ENCODE results near the gene AMDHD1. TPM values are rescaled to one million over a fixed set of nuclear protein-coding genes. Genes with fewer than 3 reads are reported as not detected.

Gene AMDHD1
- total and polyA plus RNA-seq, 2 of the 8 experiments (the other 6 are each of a cell fraction or from before 2014, with no cell fraction given) = 0.14 TPM; not detected in 1

- H3K36me3 ChIP-seq (ENCODE audit: control insufficient read depth in 2 of 4, insufficient read depth in 4 of 4, low read length in 3 of 4) = no peaks in the 10 kb centered on the region
- H3K4ac ChIP-seq (replicated peaks; ENCODE audit: insufficient read length, low read depth, low read length) = no peak overlapping the region
- H3K79me2 ChIP-seq (ENCODE audit: control insufficient read depth in 1 of 2, insufficient read depth in 2 of 2, low read length in 2 of 2) = no peaks in the 10 kb centered on the region
- no peak overlapping the region for H3K9ac ChIP-seq (replicated peaks in 1 of 4; ENCODE audit: extremely low read depth in 1 of 4, low read depth in 3 of 4, low read length in 3 of 4)
- FAIRE-seq (no peak), DNase-seq (ENCODE audit: low read depth in 1 of 2, low spot score in 2 of 2) (no peak)
- no peak overlapping the region for H3K23ac ChIP-seq (ENCODE audit: insufficient read length)
- peaks cover 0 to 11% (median 10%) of the 10 kb centered on the region in 4 experiments; a peak in 5 of 7 replicates for H3K27me3 ChIP-seq (replicated peaks in 1 of 4; ENCODE audit: control insufficient read depth in 3 of 4, extremely low read depth in 1 of 4, insufficient read depth in 3 of 4, low read length in 3 of 4)
- H2BK120ac ChIP-seq (replicated peaks; ENCODE audit: low read depth, low read length) = no peak overlapping the region
- H2BK15ac ChIP-seq (ENCODE audit: low read length) = no peak overlapping the region
- H2BK5ac ChIP-seq (ENCODE audit: low read depth, low read length) = no peak overlapping the region
- H3K4me2 ChIP-seq (ENCODE audit: insufficient read depth in 1 of 2, low read depth in 2 of 2, low read length in 2 of 2) = no peak overlapping the region
- no peak overlapping the region for H2BK20ac ChIP-seq (ENCODE audit: low read length)
- ChIA-PET POLR2A (ENCODE audit: partially characterized antibody) (no interaction called here), CTCF (ENCODE audit: partially characterized antibody) (interaction anchor here (4.9 to 10.1 kb wide), 2 partner anchors 17 to 22 kb away, joined by 36 to 123 read pairs; no protein-coding TSS in a partner anchor)
- no peaks in the 10 kb centered on the region for H3K79me1 ChIP-seq (ENCODE audit: low read depth, low read length)
- H4K20me1 ChIP-seq (replicated peaks in 1 of 2; ENCODE audit: control insufficient read depth in 1 of 2, insufficient read depth in 2 of 2, low read length in 2 of 2) = no peaks in the 10 kb centered on the region
- 89% methylated on average over 6 of the region's 6 CpGs; no CpG with 5 or more reads in 1 of the 2 experiments for WGBS, 2 experiments (ENCODE audit: extremely low coverage in 1 of 2, insufficient coverage in 1 of 2, insufficient read length in 1 of 2, insufficient replicate concordance in 2 of 2, low coverage in 1 of 2, low lambda C conversion rate in 2 of 2, missing lambda C conversion rate in 1 of 2)
- H4K5ac ChIP-seq (ENCODE audit: insufficient read length, low read depth, low read length) = no peak overlapping the region
- no peak overlapping the region for H3K18ac ChIP-seq (ENCODE audit: extremely low read depth, low read length)
- H2AFZ ChIP-seq (ENCODE audit: low read length) = no peak overlapping the region
- peaks cover 0 to 4% (median under 1%) of the 10 kb centered on the region in 4 experiments; a peak in 3 of 7 replicates for H3K4me1 ChIP-seq (replicated peaks in 1 of 4; ENCODE audit: control insufficient read depth in 3 of 4, insufficient read depth in 4 of 4, low read length in 3 of 4)
- no peak overlapping the region for H3K14ac ChIP-seq (ENCODE audit: insufficient read length)
- no peak overlapping the region for H4K8ac ChIP-seq (ENCODE audit: extremely low read depth, insufficient read depth, low read length)
- H4K91ac ChIP-seq (replicated peaks; ENCODE audit: insufficient read length, low read length) = no peak overlapping the region
- H2BK12ac ChIP-seq (ENCODE audit: low read depth, low read length) = no peak overlapping the region
- no peak overlapping the region for H3K4me3 ChIP-seq (ENCODE audit: extremely low read depth in 1 of 4, insufficient read depth in 2 of 4, low read depth in 3 of 4, low read length in 4 of 4)
- H3K56ac ChIP-seq (replicated peaks; ENCODE audit: insufficient read length, low read depth, low read length) = no peak overlapping the region
- H3K27ac ChIP-seq (ENCODE audit: low read depth, low read length) = no peak overlapping the region
- H3K9me3 ChIP-seq (ENCODE audit: insufficient read depth in 2 of 2, low read depth in 1 of 2, low read length in 1 of 2) = no peaks in the 10 kb centered on the region
- no peak overlapping the region for H2AK5ac ChIP-seq (ENCODE audit: low read depth, low read length)
- peaks cover 8% of the 10 kb centered on the region; the same call in 1 of the 2 replicates for H3K23me2 ChIP-seq (ENCODE audit: low read depth, low read length)
- no peak for TF ChIP-seq CHD1 (IDR thresholded peaks at IDR 0.05; ENCODE audit: low read depth, low read length)
- TF ChIP-seq TEAD4 (IDR thresholded peaks at IDR 0.05; ENCODE audit: low read depth, low read length) = no peak
- no peak for TF ChIP-seq RXRA (IDR thresholded peaks at IDR 0.05; ENCODE audit: insufficient read depth, low read depth, low read length)
- TF ChIP-seq POLR2A (IDR thresholded peaks at IDR 0.05; ENCODE audit: control extremely low read depth in 1 of 2, low read depth in 2 of 2, low read length in 2 of 2) = no peak
- TF ChIP-seq ZNF274 (IDR thresholded peaks at IDR 0.05; ENCODE audit: borderline replicate concordance, extremely low read depth, low read length) = no peak
- no peak for TF ChIP-seq SP1 (IDR thresholded peaks at IDR 0.05; ENCODE audit: low read depth, low read length)
- TF ChIP-seq USF2 (IDR thresholded peaks at IDR 0.05; ENCODE audit: low read length) = no peak
- TF ChIP-seq TAF7 (optimal IDR thresholded peaks at IDR 0.05; ENCODE audit: borderline replicate concordance, low read depth, low read length) = no peak
- no peak for TF ChIP-seq CBX5 (IDR thresholded peaks at IDR 0.05; ENCODE audit: low read depth, low read length)
- no peak for TF ChIP-seq EP300 (IDR thresholded peaks at IDR 0.05; ENCODE audit: borderline replicate concordance in 1 of 2, low read depth in 2 of 2, low read length in 2 of 2)
- no peak for TF ChIP-seq SP4 (IDR thresholded peaks at IDR 0.05; ENCODE audit: low read length)
- TF ChIP-seq SRF (IDR thresholded peaks at IDR 0.05; ENCODE audit: low read depth, low read length) = no peak
- no peak for TF ChIP-seq PHF8 (conservative IDR thresholded peaks at IDR 0.05; ENCODE audit: low read depth, low read length)
- no peak for TF ChIP-seq KDM5A (IDR thresholded peaks at IDR 0.05; ENCODE audit: low read length)
Measured at GRCh38 chr12:95940514-95940913, 2.6 kb upstream of the AMDHD1 start.
